NT2/D1 (cell line): ENCODE data around the gene PCGF2.

Experiments used
- SUZ12 ChIP-seq: IDR thresholded peaks from 2 replicates; pipeline ENCODE4 v1.6.1; 2011; ENCODE audit not compliant: insufficient read length, insufficient read depth; ENCODE audit errors: extremely low read depth
- YY1 ChIP-seq: IDR thresholded peaks from 2 replicates; pipeline ENCODE4 v1.6.1; 2011; ENCODE audit not compliant: insufficient read length, insufficient read depth

DNA sequence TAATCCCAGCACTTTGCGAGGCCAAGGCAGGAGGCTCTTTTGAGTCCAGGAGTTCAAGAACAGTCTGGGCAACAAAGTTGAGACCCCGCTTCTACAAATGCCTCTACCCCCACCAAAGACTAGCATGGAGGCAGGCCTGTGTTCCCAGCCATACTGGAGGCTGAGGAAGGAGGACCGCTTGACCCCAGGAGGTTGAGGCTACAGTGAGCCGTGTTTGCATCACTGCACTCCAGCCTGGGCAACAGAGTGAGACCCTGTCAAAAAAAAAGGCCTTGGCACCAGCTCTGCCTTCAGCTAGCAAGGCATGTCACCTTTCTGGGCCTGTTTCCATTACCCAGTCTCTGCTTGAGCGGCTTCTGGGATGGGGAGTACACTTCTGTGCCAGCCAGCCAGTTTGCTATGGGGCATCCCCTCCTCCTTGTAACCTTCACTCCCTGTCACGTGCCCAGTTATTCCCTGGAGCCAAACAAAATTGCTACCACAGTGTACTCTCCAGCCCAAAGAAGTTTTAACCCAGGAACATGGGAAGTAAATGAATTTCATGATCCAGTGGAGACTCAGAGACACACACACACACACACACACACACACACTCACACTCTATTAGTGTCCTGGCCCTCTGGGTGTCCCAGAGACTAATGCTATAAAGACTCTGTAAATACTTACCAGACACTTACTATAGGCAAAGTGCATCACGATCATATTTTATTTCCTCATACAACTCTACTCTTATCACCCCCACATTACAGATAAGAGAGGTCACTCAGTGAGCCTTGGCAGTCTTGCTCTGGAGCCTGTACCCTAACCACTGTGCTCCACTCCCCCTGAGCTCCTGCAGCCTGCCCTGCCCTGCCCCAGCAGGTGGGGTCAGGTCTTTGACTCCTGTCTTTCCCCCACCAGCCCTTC lies 15.5 kb downstream of the PCGF2 start:
- TF ChIP-seq YY1 (no peak), SUZ12 (no peak)
